Parathyroid adenoma (tissue), 2 donors: Measurements from ENCODE around the gene HBEGF.

Source experiments
- H2AFZ ChIP-seq: fragments of 300-600 bp; sonication (generic); one replicate; pipeline ENCODE4 v1.7.0; 2017; ENCODE audit warnings: antibody characterized with exemption, mild to moderate bottlenecking
- H3K27ac ChIP-seq: fragments of 300-600 bp; sonication (generic); one replicate; pipeline ENCODE4 v1.7.0; 2017
- H3K27me3 ChIP-seq: fragments of 300-600 bp; sonication (generic); one replicate; pipeline ENCODE4 v1.7.0; 2017; ENCODE audit warnings: low read length; ENCODE audit not compliant: control insufficient read depth, insufficient read depth
- H3K36me3 ChIP-seq: fragments of 300-600 bp; sonication (generic); one replicate; pipeline ENCODE4 v1.7.0; 2017; ENCODE audit warnings: low read length; ENCODE audit not compliant: control insufficient read depth, insufficient read depth
- H3K4me1 ChIP-seq: fragments of 300-600 bp; sonication (generic); one replicate; pipeline ENCODE4 v1.7.0; 2017; ENCODE audit warnings: control low read depth
- H3K4me2 ChIP-seq: fragments of 300-600 bp; sonication (generic); one replicate; pipeline ENCODE4 v1.7.0; 2017; ENCODE audit warnings: low read length
- H3K4me3 ChIP-seq: fragments of 300-600 bp; sonication (generic); one replicate; pipeline ENCODE4 v1.7.0; 2017; ENCODE audit warnings: low read depth, low read length
- H3K79me2 ChIP-seq: fragments of 300-600 bp; sonication (generic); one replicate; pipeline ENCODE4 v1.7.0; 2017; ENCODE audit warnings: control low read depth
- H3K9ac ChIP-seq: fragments of 300-600 bp; sonication (generic); one replicate; pipeline ENCODE4 v1.7.0; 2017; ENCODE audit warnings: mild to moderate bottlenecking
- H3K9me3 ChIP-seq: fragments of 300-600 bp; sonication (generic); one replicate; pipeline ENCODE4 v1.7.0; 2017; ENCODE audit warnings: low read length; ENCODE audit not compliant: control insufficient read depth
- CTCF ChIP-seq: fragments of 300-600 bp; sonication (generic); IDR thresholded peaks from one replicate; pipeline ENCODE4 v1.7.0; 2017; ENCODE audit warnings: antibody characterized with exemption, mild to moderate bottlenecking
- donor health status: primary hyperparathyroidism.

The HBEGF gene

GRCh38 chr5:140351609-140352334, 5.4 kb upstream of the HBEGF start:
- no peaks in the 10 kb centered on the region for H3K36me3 ChIP-seq
- TF ChIP-seq CTCF: peak; percentile 96
- no peaks in the 10 kb centered on the region for H3K27me3 ChIP-seq

DNA sequence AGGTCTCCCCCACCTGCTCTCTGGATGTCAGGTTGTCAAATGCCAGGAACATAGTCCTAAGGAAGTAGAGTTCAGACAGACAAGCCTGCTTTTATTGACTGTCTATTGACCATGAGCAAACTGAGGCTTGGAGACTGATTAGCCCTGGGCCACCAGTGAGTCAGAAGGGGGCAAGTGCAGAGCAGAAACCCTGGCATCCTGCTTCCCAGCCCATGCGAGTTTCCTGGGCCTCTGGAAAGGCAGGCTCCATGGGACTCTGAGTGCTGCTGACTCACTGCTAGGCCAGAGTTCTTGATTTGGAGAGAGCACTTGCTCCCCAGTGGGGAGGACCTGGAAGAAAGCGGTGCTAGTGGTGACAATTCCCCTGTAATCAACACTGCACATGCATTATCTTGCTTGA, 2.8 kb upstream of the HBEGF start:
- H3K4me3 ChIP-seq: no peak overlapping the region
- H3K9me3 ChIP-seq: no peaks in the 10 kb centered on the region
- H2AFZ ChIP-seq: no peak overlapping the region
- H3K27ac ChIP-seq: no peak overlapping the region
- no peak overlapping the region for H3K9ac ChIP-seq
- no peaks in the 10 kb centered on the region for H3K36me3 ChIP-seq
- no peaks in the 10 kb centered on the region for H3K27me3 ChIP-seq
- H3K4me1 ChIP-seq: peaks cover 17% of the 10 kb centered on the region
- TF ChIP-seq CTCF: no peak
- no peaks in the 10 kb centered on the region for H3K79me2 ChIP-seq
- H3K4me2 ChIP-seq: no peak overlapping the region

More at GRCh38 chr5:140351609-140352334, 5.4 kb upstream of the HBEGF start:
- no peak overlapping the region for H3K9ac ChIP-seq
- no peak overlapping the region for H3K27ac ChIP-seq
- H3K4me3 ChIP-seq: no peak overlapping the region
- no peaks in the 10 kb centered on the region for H3K9me3 ChIP-seq
- peaks cover 17% of the 10 kb centered on the region for H3K4me1 ChIP-seq
- H2AFZ ChIP-seq: peak overlapping the region; percentile 57
- peak overlapping the region; percentile 39 for H3K4me2 ChIP-seq
- H3K79me2 ChIP-seq: no peaks in the 10 kb centered on the region

DNA sequence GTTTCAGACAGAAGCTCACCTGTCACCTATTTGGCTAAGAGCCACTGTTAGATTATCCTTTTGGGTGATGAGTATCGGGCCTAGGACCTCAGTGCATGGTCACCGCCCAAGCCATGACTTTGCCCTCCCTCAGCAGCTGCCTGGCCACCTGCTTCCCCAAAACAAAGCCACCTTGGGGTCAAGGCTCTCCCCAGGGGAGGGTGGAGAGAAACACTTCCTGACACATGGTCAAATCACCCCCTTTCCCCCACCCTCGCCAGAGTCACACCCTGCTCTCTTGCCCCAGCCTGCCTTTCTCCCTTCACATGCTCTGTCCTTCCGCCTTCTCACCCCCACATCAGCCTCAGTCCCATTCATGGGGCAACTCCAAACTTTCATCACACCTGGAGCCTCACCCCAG, 1.7 kb upstream of the HBEGF start:
- no peak overlapping the region for H3K4me2 ChIP-seq
- H3K27ac ChIP-seq: no peak overlapping the region
- no peak overlapping the region for H3K9ac ChIP-seq
- no peaks in the 10 kb centered on the region for H3K9me3 ChIP-seq
- no peak overlapping the region for H3K4me3 ChIP-seq
- H3K27me3 ChIP-seq: no peaks in the 10 kb centered on the region
- H2AFZ ChIP-seq: peak overlapping the region; percentile 34
- peaks cover 17% of the 10 kb centered on the region for H3K4me1 ChIP-seq
- no peak for TF ChIP-seq CTCF
- no peaks in the 10 kb centered on the region for H3K36me3 ChIP-seq
- no peaks in the 10 kb centered on the region for H3K79me2 ChIP-seq

GRCh38 chr5:140347360-140347759, 957 bp upstream of the HBEGF start:
- no peaks in the 10 kb centered on the region for H3K9me3 ChIP-seq
- peak overlapping the region; percentile 61 for H3K27ac ChIP-seq
- no peak for TF ChIP-seq CTCF
- no peak overlapping the region for H3K9ac ChIP-seq
- peak overlapping the region; percentile 91 for H2AFZ ChIP-seq
- H3K4me3 ChIP-seq: no peak overlapping the region
- no peaks in the 10 kb centered on the region for H3K79me2 ChIP-seq
- no peaks in the 10 kb centered on the region for H3K27me3 ChIP-seq
- no peaks in the 10 kb centered on the region for H3K36me3 ChIP-seq
- peaks cover 17% of the 10 kb centered on the region for H3K4me1 ChIP-seq
- H3K4me2 ChIP-seq: peak overlapping the region; percentile 75

GRCh38 chr5:140345919-140346347, 470 bp downstream of the HBEGF start:
- peak overlapping the region; percentile 91 for H2AFZ ChIP-seq
- no peak overlapping the region for H3K9ac ChIP-seq
- H3K27ac ChIP-seq: peak overlapping the region; percentile 74
- peak overlapping the region; percentile 58 for H3K4me3 ChIP-seq
- H3K4me2 ChIP-seq: peak overlapping the region; percentile 75
- no peaks in the 10 kb centered on the region for H3K36me3 ChIP-seq
- no peaks in the 10 kb centered on the region for H3K9me3 ChIP-seq
- peaks cover 17% of the 10 kb centered on the region for H3K4me1 ChIP-seq
- peak; percentile 27 for TF ChIP-seq CTCF
- no peaks in the 10 kb centered on the region for H3K27me3 ChIP-seq
- no peaks in the 10 kb centered on the region for H3K79me2 ChIP-seq
